ENCODE measurements around the gene SHC3. TPM values are rescaled to one million over a fixed set of nuclear protein-coding genes. Genes with fewer than 3 reads are reported as not detected.

The SHC3 gene
- total and polyA plus RNA-seq, 2 experiments from 2014 or later = 1.3 to 2.9 TPM

GRCh38 chr9:89014153-89014552, 164.5 kb downstream of the SHC3 start:
- Histone ChIP-seq H3K4me1 (ENCODE audit: insufficient read depth) (no peaks in the 10 kb centered on the region), H3K27me3 (ENCODE audit: insufficient read depth) (no peaks in the 10 kb centered on the region), H3K79me2 (replicated peaks; ENCODE audit: insufficient read depth) (no peaks in the 10 kb centered on the region), H3K9me2 (ENCODE audit: insufficient read depth) (peaks cover 4% of the 10 kb centered on the region; the same call in 1 of the 2 replicates), H3K4me2 (no peak overlapping the region), H2AFZ (no peak overlapping the region), H3K36me3 (ENCODE audit: insufficient read depth) (no peaks in the 10 kb centered on the region), H4K20me1 (replicated peaks; ENCODE audit: insufficient read depth) (no peaks in the 10 kb centered on the region), H3F3A (replicated peaks; ENCODE audit: low read depth) (no peaks in the 10 kb centered on the region), H3K27ac (ENCODE audit: low read depth) (no peak overlapping the region), H3K4me3 (no peak overlapping the region)
- ATAC-seq (no peak), DNase-seq (ENCODE audit: low spot score) (no peak)
- TF ChIP-seq EZH2 (IDR thresholded peaks at IDR 0.05; ENCODE audit: low read depth, unreplicated experiment) (no peak), POLR2AphosphoS5 (IDR thresholded peaks at IDR 0.05; ENCODE audit: low read depth) (no peak), ZNF114 (CRISPR knock-in tag; IDR thresholded peaks at IDR 0.05) (no peak)
- H3K36me3 Mint-ChIP-seq (ENCODE audit: low read depth) = peaks cover 6% of the 10 kb centered on the region; the same call in 2 of the 3 replicates
- H3K9me3 Mint-ChIP-seq = 0 out of 3 replicates have a peak, but pooled peaks cover 3% of the 10 kb centered on the region
- H3K4me1 Mint-ChIP-seq = peaks cover 6% of the 10 kb centered on the region
- peaks cover 2% of the 10 kb centered on the region for H3K27me3 Mint-ChIP-seq (ENCODE audit: insufficient read depth, low read depth, poor library complexity)
- H3K27ac Mint-ChIP-seq = no peak overlapping the region
- no peak overlapping the region for H3K4me3 Mint-ChIP-seq

DNA sequence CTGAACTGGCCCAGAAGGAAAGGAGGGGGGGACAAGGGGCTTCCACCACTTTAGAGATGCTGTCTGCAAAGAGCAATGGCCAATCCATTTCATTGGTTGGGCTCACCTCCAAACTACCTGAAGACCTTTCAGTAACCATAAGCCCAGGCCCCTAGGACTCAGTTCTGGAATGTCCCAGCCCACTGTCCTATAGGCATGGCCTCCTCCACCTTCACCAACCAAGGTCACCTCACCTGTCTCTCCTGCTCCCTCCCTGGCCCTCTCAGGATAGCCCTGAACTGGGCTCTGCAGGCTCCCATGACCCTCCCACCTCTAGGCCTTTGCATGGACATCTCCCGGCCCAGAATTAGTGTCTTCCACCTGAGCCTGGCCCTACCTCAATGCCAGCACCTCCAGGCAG, 165.0 kb downstream of the SHC3 start:
- no peak for ATAC-seq
- H3K27me3 Mint-ChIP-seq (ENCODE audit: insufficient read depth, low read depth, poor library complexity) = peaks cover 2% of the 10 kb centered on the region

More for the DNA sequence above, 165.0 kb downstream of the SHC3 start:
- TF ChIP-seq ZNF114 (CRISPR knock-in tag; IDR thresholded peaks at IDR 0.05) (no peak), EZH2 (IDR thresholded peaks at IDR 0.05; ENCODE audit: low read depth, unreplicated experiment) (no peak), NANOG (IDR thresholded peaks at IDR 0.05; ENCODE audit: borderline replicate concordance) (no peak), ZNF331 (CRISPR knock-in tag; IDR thresholded peaks at IDR 0.05; ENCODE audit: low read depth) (no peak), JUNB (IDR thresholded peaks at IDR 0.05; ENCODE audit: unreplicated experiment) (no peak), EZH2phosphoT487 (IDR thresholded peaks at IDR 0.05; ENCODE audit: unreplicated experiment) (no peak), REST (IDR thresholded peaks at IDR 0.05; ENCODE audit: unreplicated experiment) (no peak), CTCF (conservative IDR thresholded peaks at IDR 0.05; ENCODE audit: low read depth in 2 of 2) (no peak), CREB1 (CRISPR knock-in tag; IDR thresholded peaks at IDR 0.05; ENCODE audit: low read depth) (no peak)
- TF ChIP-seq, protein P1, sequence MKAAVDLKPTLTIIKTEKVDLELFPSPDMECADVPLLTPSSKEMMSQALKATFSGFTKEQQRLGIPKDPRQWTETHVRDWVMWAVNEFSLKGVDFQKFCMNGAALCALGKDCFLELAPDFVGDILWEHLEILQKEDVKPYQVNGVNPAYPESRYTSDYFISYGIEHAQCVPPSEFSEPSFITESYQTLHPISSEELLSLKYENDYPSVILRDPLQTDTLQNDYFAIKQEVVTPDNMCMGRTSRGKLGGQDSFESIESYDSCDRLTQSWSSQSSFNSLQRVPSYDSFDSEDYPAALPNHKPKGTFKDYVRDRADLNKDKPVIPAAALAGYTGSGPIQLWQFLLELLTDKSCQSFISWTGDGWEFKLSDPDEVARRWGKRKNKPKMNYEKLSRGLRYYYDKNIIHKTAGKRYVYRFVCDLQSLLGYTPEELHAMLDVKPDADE (IDR thresholded peaks at IDR 0.05) = no peak
- no peak overlapping the region for H3K27ac ChIP-seq (ENCODE audit: low read depth)
- DNase-seq (ENCODE audit: low spot score) = no peak
- Mint-ChIP-seq H3K4me3 (no peak overlapping the region), H3K9me3 (0 out of 3 replicates have a peak, but pooled peaks cover 3% of the 10 kb centered on the region), H3K36me3 (ENCODE audit: low read depth) (peaks cover 6% of the 10 kb centered on the region; the same call in 2 of the 3 replicates), H3K27ac (no peak overlapping the region), H3K4me1 (peaks cover 11% of the 10 kb centered on the region)
- H3K36me3 ChIP-seq (ENCODE audit: insufficient read depth) = no peaks in the 10 kb centered on the region
- peaks cover 3% of the 10 kb centered on the region; the same call in 1 of the 2 replicates for H3K4me1 ChIP-seq (ENCODE audit: insufficient read depth)
- no peaks in the 10 kb centered on the region for H4K20me1 ChIP-seq (replicated peaks; ENCODE audit: insufficient read depth)
- no peaks in the 10 kb centered on the region for H3K79me2 ChIP-seq (replicated peaks; ENCODE audit: insufficient read depth)
- peaks cover 4% of the 10 kb centered on the region; the same call in 1 of the 2 replicates for H3K9me2 ChIP-seq (ENCODE audit: insufficient read depth)
- H3F3A ChIP-seq (replicated peaks; ENCODE audit: low read depth) = no peaks in the 10 kb centered on the region
- H2AFZ ChIP-seq = no peak overlapping the region
- no peaks in the 10 kb centered on the region for H3K27me3 ChIP-seq (ENCODE audit: insufficient read depth)
- H3K4me2 ChIP-seq = no peak overlapping the region
- H3K4me3 ChIP-seq = no peak overlapping the region

Measured in GM23338 (cell line).